Activated CD8-positive, alpha-beta memory T cell treated with anti-CD3 and anti-CD28 coated beads, Interleukin-2, amount 50 U/mL, for 1 hour (primary cell): Measurements from ENCODE around the gene WAC.
"Not testable (repeated sequence)": the region's sequence is repeated elsewhere in the genome, so short reads cannot be mapped to it uniquely, and the experiment has no call there.

Experiments
- DNase-seq: peaks from one replicate; pipeline ENCODE4 v3.0.0-alpha.2; 2020; ENCODE audit errors: extremely low read depth

The WAC gene

DNA sequence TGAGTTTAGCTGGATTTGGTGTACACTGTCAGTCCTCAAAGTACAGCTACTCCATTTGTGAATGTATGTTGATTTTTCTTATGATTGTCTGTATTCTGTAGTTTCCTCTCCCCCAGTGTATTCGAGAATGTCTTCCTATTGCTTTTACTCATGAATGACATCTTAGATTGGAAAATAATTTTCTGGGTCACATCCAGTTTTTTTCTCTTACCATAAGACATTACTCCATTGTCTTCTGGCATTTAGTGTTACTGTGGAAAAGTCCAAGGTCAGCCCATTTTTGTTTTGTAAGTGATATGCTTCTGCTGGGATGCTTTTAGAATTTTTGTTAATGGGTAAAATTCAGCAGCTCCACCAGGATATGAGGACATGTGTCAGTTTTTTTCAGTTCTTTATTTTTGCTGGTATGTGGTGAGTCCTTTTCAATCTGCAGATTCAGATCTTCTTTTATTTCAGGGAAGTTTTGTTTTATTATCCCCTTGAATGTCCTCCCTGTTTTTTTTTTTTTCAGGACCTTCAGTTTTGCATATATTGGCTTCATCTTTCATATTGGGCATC is 33.6 kb downstream of the WAC start:
- DNase-seq, result no peak

DNA sequence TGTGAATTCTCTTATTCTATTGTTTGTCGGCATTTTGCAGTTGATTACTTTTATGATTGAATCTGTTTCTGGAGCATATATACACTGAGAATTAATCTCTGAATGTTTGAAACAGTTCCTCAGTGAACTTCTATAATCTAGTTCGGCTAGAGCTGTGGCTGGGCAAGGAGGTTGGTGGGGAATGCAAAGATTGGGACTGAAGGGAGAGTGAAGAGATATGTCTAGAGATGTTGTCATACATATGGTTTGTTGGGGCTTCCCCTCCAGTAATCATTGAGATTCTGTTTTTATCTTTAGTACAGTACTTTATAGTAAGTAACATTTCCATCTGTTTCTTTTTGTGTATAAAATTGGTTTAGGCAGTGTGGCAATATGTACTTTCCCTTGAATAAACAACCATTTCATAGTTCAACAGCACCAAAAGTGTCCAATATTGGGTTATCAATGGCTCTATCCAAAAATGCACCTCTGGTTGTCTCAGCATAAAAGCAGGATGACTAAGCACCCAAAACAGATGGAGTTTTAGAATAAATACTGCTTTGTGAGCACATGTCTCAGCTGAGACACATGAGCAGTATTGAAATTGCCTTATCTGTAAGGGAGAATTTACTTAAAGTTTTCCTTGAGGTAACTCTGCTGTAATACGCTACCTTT is 36.7 kb downstream of the WAC start:
- DNase-seq, result no peak

DNA sequence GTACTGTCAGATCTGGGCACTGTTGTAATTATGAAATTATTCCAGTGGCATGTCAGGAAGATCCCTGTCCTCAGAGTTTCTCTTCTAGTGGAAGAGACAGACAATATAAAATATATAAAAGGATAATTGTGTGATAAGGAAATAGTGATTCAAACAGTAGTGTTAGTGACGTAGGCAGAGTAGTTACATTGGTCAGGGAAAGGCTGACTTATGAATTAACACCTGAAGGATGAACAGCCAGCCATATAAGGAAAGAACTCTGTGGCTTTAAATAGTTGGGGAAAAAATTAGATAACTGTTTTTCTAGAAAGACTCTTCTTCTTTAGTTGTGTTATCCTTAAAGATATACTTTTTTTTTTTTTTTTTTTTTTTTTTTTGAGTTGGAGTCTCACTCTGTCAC is 37.7 kb downstream of the WAC start:
- no peak for DNase-seq

DNA sequence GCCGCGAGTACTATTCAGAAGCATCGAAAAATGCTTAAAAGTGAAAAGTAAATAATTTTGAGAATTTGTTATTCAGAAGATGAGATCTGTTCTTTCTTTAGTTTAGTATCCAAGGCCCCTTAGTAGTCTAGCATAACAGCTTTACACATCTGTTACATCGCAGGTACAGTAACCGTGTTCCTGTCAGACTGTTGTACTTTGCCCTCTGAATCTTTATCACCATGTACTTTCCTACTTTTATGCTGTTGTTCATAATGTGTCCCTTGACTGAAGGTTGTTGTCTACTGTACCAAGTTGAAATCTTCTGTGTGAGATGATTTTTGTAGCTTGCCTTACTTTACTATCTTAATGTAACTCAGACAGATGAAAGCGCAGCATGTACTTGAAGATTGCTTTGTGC is 38.3 kb downstream of the WAC start:
- DNase-seq, result no peak

DNA sequence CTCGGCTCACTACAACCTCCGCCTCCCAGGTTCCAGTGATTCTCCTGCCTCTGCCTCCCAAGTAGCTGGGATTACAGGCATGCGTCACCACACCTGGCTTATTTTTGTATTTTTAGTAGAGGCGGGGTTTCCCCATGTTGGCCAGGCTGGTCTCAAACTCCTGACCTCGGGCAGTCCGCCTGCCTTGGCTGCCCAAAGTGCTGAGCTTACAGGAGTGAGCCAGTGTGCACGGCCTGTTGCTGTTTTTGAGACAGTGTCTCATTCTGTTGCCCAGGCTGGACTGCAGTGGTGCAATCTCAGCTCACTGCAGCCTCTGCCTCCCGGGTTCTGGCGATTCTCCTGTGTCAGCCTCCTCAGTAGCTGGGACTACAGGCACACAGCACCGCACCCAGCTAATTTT is 41.3 kb downstream of the WAC start:
- not testable (repeated sequence) for DNase-seq

DNA sequence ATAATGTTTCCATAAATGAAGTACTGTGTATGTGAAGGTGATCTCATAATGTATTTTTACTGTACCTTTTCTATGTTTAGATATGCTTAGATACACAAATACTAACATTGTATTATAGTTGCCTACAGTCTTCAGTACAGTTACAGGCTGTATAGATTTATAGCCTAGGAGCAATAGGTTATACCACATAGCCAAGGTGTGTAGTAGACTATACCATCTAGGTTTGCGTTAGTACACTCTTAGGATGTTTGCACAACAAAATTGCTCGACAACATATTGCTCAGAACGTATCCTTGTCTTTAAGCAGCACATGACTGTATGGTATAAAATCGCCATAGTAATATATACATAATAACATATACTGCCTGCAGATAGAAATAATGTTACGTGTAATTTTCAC is 42.9 kb downstream of the WAC start:
- no peak for DNase-seq

DNA sequence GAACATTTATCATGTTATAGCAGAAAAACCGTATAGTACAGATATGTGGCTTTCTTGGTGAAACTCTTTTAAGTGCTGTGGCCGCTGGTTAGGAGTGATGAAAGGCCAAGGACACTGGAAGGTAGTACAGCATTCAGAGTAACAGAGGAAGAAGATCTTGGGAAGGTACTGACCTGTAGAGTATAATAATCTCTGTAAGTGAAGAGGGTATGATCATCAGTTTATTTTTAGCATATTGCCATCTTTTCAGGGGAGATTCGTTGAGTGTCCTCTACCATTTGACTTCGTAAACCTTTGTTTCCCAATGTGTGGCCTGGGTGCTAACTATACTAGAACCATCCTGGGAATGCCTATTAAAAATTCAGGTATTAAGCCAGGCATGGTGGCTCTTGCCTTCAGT is 44.6 kb downstream of the WAC start:
- no peak for DNase-seq

DNA sequence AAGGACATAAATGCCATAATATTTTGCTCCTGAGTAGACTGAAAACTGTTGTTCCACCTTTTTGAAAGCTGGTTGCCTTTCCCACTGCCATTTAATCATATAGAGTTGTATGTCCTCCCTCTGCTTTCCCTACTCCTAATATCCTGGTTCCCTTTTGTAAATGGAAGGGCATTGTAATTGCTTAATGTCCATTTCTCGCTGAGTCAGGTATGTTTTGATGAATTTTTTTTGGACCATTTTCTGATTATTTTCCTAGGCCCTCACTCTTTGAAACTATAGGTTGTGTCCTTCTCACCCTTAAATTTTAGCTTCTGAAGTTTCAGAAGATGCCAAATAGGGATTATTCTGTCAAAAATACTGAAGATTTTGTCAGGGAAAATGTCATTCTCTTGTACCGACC is 45.5 kb downstream of the WAC start:
- no peak for DNase-seq

DNA sequence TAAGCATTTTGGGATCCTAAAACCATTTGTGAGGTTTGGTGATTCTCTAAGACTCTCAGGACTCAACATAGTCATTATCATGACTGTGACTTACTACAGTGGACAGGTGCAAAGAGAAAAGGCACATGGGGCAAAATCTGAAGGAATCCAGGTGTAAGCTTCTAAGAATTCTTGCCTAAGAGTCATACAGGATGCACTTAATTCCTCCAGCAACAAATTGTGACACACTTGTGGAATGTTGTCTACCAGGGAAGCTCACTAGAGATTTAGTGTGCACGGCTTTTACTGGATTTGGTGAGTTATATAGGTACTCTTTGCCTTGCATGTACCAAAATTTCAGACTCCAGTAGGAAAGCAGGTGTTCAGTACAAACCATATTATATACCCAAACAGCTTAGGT is 47.9 kb downstream of the WAC start:
- no peak for DNase-seq

DNA sequence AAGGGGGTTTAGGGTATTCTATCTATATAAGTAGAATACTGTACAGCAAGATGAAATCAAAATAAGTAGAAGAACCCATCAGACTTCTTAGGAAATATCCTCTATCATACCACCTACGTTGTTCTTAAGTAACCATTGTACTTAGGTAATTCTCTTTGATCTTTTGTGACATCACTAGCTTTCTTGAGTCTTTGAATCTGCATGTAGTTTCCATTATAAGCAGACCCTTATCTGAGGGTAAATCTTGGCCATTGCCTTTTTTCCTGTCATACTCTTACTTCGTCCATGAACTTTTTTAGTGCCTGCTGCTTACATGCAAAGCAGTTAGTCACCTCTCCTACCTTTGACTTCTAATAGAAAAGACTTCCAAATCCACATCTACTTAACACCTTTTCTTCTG is 49.0 kb downstream of the WAC start:
- DNase-seq, result no peak

DNA sequence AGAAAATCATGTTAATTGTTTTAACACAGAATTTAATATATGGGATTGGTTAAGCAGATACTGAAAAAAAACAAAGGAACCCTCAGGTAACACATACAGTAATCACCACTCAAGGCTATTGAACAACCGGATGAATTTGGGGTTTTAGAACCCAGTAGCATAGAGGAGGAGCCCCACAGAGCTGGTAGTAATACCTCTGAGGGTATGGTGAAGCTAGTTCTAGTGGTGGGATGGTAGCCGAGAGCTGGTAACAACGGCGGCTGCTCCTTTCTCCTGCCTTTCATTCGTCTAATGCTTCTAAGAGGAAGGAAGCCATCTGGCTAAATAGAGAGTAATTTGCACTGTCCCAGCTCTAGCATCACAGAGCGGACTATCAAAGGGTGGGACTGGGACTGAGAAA is 52.2 kb downstream of the WAC start:
- DNase-seq, result no peak

DNA sequence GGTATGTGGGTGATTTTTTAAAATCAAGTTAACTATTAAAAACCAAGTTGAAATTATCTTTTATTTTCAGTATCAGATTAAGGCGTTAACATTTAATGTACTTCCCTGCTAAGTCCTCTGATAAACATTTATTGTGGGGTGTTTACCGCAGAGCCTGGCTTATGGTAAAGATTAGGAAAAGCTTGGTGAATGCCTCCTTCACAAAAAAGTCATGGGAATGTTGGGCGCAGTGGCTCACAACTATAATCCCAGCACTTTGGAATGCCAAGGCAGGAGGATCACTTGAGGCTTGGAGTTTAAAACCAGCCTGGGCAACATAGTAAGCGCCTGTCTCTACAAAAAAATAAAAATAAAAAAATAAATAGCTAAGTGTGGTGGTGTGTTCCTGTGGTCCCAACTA is 53.3 kb downstream of the WAC start:
- no peak for DNase-seq

DNA sequence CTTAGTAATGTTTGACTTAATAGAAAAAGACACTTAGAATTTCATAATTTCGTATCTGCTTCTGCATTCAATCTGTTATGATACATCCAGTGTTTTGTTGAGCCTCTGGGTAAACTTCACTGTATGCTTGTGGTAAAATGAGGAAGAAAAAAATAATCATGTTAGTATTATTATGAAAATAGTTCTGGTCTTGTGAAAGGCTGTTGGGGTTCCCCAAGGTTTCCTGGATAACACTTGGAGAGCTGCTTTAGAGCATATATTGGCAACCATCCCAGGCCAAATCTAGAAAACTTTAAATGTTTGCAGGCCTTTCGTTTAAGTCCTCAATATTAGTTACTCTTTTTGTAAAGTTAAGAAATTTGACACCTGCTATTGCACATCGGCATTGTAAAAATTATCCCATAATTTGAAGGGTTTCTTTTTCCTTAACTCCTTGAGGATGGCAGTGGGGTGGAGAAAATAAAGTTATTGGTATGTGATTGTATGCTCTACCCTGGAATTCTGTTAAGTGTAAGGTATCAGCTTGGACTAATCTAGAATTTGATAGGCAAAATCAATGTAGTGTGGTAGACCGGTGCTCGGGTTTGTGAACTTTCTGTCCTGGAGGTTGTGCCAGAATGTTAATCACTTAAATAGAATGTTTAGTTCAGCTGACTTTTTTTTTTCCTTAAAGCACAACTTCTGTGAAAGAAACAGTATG is 54.5 kb downstream of the WAC start:
- no peak for DNase-seq

DNA sequence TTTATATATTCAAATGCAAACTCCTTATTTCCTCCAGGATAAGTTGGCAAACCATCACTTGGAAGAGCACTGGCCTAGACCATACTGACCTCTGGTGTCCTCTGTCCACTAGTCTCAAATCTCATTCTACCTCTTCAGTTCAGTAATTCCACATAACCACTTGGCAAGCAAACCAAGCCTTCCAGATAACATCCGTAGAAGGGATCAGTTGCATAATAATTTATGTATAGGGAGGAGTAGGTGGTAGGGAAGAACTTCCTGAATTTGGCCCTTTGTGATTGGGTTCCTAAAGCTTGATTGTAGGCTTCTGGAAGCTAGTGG is 55.0 kb downstream of the WAC start:
- no peak for DNase-seq

DNA sequence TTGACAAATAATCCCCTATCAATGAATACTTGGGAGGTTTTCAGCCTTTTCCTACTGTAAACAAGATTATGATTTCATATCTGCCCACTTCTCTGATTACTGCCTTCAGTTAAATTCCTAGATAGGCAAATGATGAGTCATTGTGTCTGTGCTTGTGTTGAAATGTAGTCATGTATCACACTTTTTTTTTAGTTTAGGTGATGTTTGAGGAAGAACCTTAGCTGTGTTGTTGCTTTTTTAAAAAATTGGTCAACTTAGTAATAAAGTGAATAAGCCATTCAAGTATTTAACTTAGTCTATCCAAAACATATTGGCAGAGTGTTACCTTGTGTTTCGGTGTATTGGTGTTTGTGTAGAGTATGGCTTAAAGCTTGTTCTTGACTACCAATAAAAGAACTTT is 60.0 kb downstream of the WAC start:
- no peak for DNase-seq

DNA sequence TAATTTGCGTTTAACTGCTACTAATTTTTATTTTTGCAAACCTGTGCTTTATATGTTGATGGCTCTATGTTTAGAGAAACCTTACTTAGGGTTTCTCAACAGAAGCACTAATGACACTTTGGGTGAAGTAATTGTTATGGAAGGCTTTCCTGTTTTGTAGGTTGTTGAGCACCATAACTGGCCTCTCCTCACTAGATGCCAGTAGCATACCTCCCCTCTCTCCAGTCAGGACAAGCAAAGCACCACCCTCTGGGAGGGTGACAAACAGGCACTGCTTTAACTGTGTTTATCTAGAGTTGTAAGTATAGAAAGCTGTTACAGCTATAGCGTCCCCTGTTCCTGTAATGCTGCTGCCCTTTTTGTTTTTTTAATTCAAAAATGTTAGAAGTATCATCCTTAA is 60.9 kb downstream of the WAC start:
- DNase-seq, result no peak

DNA sequence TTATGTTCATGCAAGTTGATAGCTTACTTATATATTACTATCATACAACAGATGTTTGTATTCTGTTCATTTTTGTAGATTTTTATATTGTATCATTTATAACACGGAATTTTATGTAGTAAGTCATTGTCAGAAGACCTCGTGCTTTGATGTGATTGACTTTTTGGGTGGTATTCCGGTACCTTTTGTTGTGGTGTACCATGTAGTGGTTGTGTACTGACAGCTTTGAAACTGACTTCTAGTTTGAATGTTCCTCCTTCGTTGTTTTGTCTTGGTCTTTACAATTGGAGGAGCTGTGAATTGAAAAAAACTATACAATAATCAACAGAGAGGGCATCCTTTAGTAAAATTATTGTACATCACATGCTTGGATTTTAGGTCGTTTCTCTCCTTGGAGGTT is 61.5 kb downstream of the WAC start:
- DNase-seq, result no peak

DNA sequence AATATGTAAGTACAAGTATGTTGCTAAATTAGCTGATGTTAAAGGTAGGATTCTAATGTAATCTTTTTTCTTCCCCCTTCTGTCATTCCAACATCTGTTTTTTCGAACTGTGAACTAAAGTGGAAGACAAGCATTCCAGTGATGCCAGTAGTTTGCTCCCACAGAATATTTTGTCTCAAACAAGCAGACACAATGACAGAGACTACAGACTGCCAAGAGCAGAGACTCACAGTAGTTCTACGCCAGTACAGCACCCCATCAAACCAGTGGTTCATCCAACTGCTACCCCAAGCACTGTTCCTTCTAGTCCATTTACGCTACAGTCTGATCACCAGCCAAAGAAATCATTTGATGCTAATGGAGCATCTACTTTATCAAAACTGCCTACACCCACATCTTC is 62.7 kb downstream of the WAC start:
- no peak for DNase-seq

DNA sequence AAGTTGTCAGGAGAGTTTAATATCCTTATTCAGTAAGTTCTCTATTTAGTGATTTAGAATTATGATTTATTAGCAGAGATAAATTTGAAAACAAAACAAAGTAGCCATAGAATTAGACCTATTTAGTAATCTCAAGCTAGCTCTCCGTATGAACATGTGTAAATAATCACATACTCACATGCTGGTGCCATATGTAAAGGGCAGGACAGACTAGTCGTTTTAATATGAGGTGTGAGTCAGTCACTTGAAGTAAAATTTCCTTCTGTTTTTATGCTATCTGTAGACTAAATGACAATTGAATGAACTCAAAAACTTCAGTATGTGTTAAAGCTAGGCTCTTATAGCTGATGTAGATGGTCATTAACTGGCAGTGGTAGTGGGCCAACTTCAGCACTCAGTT is 67.1 kb downstream of the WAC start:
- no peak for DNase-seq

DNA sequence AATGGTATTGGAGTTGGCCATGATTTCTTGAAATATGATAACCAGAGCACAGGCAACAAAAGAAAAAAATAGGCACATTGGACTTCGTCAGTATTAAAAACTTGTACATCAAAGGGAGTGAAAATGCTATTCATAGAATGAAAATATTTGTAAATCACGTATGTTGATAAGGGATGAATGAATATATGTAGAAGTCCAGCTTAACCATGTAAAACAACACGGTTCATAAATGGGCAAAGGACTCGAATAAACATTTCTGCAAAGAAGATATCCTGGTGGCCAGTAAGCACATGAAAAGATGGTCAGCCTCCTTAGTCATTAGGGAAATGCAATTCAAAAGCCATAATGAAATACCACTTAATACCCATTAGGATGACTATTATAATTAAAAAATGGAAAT is 68.1 kb downstream of the WAC start:
- DNase-seq, result no peak

DNA sequence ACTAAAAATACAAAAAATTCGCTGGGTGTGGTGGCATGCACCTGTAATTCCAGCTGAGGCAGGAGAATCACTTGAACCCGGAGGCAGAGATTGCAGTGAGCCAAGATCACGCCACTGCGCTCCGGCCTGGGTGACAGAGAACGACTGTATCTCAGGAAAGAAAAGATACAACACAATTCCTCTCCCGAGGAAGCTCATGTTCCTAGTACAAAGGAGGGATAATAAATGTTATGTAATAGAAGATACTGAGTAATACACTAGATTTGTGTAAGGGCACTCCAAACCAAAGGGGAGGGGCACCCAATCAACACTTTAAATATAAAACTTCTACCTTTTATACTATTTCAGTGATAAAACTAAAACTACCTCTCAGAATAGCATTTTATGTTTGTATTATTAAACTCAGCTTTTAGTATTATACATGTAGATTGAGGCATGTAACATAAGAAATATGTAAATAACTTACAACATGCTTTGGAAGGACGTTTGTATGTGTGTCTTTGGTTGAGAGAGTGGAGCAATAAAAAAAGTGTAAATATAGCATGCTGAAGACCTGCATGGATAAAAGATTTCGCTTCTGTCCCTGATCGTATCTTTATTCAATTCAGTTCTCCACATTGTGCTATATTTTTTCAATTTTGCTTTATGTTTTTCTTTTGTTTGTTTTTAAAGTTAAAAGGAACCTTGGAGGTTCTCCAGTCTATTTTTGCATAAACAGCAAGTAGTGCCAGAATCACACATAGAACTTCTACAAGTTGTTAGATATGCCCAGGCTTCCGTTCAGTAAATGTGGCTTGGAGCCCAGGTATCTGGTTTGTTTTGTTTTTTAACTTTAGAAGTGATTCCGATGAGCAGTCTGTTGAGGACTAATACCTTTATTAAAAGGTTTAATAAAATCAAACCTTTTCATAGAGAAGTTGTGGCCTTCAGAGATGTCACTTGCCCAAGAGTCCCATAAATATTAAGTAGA is 71.9 kb downstream of the WAC start:
- DNase-seq, result no peak

DNA sequence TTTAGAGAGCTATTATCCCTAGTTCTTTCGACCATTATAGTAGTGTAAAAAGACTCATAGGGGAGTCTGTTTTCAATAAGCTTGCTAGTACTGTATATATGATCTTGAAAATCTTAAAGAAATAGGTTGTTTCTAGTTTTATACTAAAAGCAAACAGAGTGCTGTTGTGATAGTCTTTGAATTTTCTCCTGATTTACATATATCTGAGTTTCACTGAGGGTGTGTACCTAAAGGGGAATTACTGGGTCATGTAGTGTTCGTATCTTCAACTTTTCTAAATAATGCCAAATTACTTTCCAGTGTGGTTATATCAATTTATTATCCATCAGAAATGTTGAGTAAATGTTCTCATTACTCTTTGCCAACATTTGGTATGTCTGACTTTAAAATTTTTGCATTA is 73.7 kb downstream of the WAC start:
- DNase-seq, result no peak

DNA sequence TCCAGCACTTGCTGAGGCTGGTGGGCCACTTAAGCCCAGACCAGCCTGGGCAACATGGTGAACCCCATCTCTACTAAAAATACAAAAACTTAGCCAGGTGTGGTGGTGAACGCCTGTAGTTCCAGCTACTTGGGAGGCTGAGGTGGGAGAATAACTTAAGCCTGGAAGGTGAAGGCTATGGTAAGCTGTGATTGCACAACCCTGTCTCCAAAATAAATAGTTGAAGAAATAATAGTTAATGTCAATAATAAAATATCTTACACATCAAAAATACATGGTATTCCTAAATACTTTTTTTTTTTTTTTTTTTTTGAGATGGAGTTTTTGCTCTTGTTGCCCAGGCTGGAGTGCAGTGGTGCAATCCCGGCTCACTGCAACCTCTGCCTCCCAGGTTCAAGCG is 76.7 kb downstream of the WAC start:
- DNase-seq, result not testable (repeated sequence)
